ENCODE results near the gene STIMATE. TPM values are rescaled to one million over a fixed set of nuclear protein-coding genes. Genes with fewer than 3 reads are reported as not detected.

STIMATE gene
- total and polyA plus RNA-seq, 8 donors, result 4.9 to 121 (median 14.0) TPM

DNA sequence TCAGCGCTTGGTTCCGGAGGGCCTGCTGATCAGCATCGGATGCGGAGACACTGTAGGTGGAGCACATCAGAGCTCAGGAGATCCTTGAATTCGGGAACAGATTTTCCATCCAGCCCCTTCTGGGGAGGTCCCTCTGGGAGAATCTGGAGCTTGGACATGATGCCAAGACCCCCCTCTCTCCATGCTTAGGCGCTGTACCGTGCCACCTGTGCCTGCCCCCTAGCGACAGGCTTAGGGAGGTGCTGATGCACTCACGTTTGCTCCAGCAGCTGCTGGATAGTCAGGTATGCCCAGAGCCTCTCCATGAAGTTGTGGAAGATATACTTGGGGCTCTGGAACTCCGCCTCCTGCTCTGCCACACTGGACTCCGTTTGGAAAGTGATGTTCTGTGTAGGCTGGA is 76.6 kb downstream of the STIMATE start:
- DNase-seq, result peak in 1 of 2 donors; percentile 50
- H3K27me3 ChIP-seq, result no peaks in the 10 kb centered on the region
- peaks cover 3 to 34% (median 23%) of the 10 kb centered on the region in 4 donors for H3K36me3 ChIP-seq
- intact Hi-C loops (cut with DNase I; ENCODE audit: low total_unique reads), result no loop called here
- no peak overlapping the region for H3K27ac ChIP-seq
- H3K4me3 ChIP-seq, result no peak overlapping the region
- no peak for TF ChIP-seq EP300 (IDR thresholded peaks at IDR 0.05)
- no peak for TF ChIP-seq POLR2AphosphoS5 (IDR thresholded peaks at IDR 0.05)
- TF ChIP-seq POLR2A (IDR thresholded peaks at IDR 0.05), result no peak
- TF ChIP-seq, protein P1, sequence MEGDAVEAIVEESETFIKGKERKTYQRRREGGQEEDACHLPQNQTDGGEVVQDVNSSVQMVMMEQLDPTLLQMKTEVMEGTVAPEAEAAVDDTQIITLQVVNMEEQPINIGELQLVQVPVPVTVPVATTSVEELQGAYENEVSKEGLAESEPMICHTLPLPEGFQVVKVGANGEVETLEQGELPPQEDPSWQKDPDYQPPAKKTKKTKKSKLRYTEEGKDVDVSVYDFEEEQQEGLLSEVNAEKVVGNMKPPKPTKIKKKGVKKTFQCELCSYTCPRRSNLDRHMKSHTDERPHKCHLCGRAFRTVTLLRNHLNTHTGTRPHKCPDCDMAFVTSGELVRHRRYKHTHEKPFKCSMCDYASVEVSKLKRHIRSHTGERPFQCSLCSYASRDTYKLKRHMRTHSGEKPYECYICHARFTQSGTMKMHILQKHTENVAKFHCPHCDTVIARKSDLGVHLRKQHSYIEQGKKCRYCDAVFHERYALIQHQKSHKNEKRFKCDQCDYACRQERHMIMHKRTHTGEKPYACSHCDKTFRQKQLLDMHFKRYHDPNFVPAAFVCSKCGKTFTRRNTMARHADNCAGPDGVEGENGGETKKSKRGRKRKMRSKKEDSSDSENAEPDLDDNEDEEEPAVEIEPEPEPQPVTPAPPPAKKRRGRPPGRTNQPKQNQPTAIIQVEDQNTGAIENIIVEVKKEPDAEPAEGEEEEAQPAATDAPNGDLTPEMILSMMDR (IDR thresholded peaks at IDR 0.05), result peak in 3 of 7 experiments; percentile 9 to 39 (median 23)
- H3K9me3 ChIP-seq, result no peaks in the 10 kb centered on the region
- H3K4me1 ChIP-seq, result no peaks in the 10 kb centered on the region
- 60 to 63% (median 62%) methylated on average over 11 of the region's 11 CpGs for WGBS, 5 donors

DNA sequence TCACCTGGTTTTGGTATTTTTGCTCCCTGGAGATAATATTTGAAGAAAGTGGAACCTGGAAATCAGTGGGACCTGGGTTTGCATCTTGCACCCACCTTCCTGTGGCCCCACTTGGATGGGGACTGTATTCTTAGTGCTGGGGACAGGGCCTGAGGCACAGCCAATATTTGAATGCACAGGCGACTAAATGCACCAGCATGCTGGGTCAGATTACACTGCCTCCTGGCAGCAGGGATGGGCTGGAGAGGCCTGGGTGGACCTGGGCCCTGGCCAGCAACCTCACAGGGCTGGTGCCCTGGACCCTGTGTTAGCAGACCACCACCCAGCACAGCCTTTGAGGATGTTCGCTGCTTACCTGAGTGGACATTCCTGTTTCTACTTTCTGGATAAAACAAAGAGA is 77.4 kb downstream of the STIMATE start:
- no peak for TF ChIP-seq EP300 (IDR thresholded peaks at IDR 0.05)
- TF ChIP-seq, protein P1 (IDR thresholded peaks at IDR 0.05), result no peak
- no peak for TF ChIP-seq POLR2A (IDR thresholded peaks at IDR 0.05)
- 65 to 89% (median 83%) methylated on average over 2 of the region's 2 CpGs for WGBS, 5 donors
- Histone ChIP-seq H3K27ac (no peak overlapping the region), H3K36me3 (peaks cover 3 to 34% (median 23%) of the 10 kb centered on the region in 4 donors), H3K27me3 (no peaks in the 10 kb centered on the region), H3K4me3 (no peak overlapping the region), H3K9me3 (no peaks in the 10 kb centered on the region), H3K4me1 (no peaks in the 10 kb centered on the region)
- no peak for DNase-seq
- intact Hi-C loops (cut with DNase I; ENCODE audit: low total_unique reads), result no loop called here

DNA sequence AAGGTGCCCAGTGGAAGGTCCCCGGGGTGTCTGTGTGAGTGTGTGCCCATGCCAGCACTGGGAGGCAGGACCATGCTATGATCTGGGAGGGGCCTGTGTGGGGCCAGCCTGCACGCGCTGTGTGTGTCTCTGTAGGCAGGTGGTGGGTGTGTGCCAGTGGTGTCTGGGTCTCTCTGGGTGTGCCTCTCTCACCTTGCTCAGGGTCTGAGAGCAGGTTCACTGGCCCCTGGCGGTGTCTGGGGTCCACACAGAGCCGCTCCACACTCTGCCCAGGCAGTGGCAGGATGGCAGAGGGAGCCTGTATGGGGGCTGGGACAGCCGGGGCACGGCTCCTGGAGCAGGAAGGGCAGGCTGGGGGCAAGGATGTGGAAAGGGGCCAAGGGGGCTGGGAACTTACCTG is 79.5 kb downstream of the STIMATE start:
- intact Hi-C loops (cut with DNase I; ENCODE audit: low total_unique reads), result no loop called here
- H3K4me3 ChIP-seq, result no peak overlapping the region
- 88 to 95% (median 94%) methylated on average over 4 to 7 of the region's 7 CpGs for WGBS, 5 donors
- no peaks in the 10 kb centered on the region for H3K4me1 ChIP-seq
- no peak for DNase-seq
- no peak overlapping the region for H3K27ac ChIP-seq
- no peaks in the 10 kb centered on the region for H3K27me3 ChIP-seq
- TF ChIP-seq POLR2AphosphoS5 (IDR thresholded peaks at IDR 0.05) (no peak), EP300 (IDR thresholded peaks at IDR 0.05) (no peak), POLR2A (IDR thresholded peaks at IDR 0.05) (no peak)
- TF ChIP-seq, protein P1 (IDR thresholded peaks at IDR 0.05), result no peak
- no peaks in the 10 kb centered on the region for H3K9me3 ChIP-seq
- H3K36me3 ChIP-seq, result peaks cover 0 to 16% (median 7%) of the 10 kb centered on the region in 4 donors

DNA sequence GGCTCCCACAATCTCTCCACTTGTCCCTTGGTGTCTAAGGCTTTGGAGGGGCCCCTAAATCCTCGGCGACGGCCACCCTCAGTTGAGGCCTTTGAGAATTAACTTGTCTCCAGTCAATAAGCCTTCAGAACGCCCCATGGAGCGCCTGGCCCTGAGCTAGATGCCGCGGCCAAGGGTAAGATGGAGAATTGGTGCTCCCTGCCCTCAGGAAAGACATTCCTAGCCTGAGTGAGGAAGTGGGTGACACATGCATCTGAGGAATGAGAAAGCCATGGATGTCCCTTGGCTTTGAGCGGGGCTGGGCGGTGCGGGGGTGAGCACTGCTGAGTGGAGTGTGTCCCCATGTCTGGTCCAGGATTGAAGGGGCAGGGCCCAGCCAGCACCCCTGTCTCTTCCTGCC is 80.1 kb downstream of the STIMATE start:
- no peak overlapping the region for H3K27ac ChIP-seq
- TF ChIP-seq, protein P1 (IDR thresholded peaks at IDR 0.05), result no peak
- TF ChIP-seq POLR2AphosphoS5 (IDR thresholded peaks at IDR 0.05) (no peak), POLR2A (IDR thresholded peaks at IDR 0.05) (no peak), EP300 (IDR thresholded peaks at IDR 0.05) (no peak)
- H3K27me3 ChIP-seq, result no peaks in the 10 kb centered on the region
- intact Hi-C loops (cut with DNase I; ENCODE audit: low total_unique reads), result no loop called here
- no peak for DNase-seq
- H3K4me3 ChIP-seq, result no peak overlapping the region
- H3K4me1 ChIP-seq, result no peaks in the 10 kb centered on the region
- H3K36me3 ChIP-seq, result peaks cover 0 to 12% (median 4%) of the 10 kb centered on the region in 4 donors
- H3K9me3 ChIP-seq, result no peaks in the 10 kb centered on the region
- 94 to 100% (median 96%) methylated on average over 3 to 10 of the region's 10 CpGs for WGBS, 5 donors

Measured in stomach (tissue), 9 donors.